Stimulated activated CD8-positive, alpha-beta memory T cell treated with anti-CD3 and anti-CD28 coated beads, Interleukin-15, amount 100 ng/mL, for 1 hour (primary cell): ENCODE data around the gene NRG2.
A peak's percentile ranks its signal among the peaks of the same experiment; 100 is the strongest.

ENCODE experiments used
- DNase-seq: peaks from one replicate; pipeline ENCODE4 v3.0.0-alpha.2; 2020; ENCODE audit warnings: low read depth

Gene NRG2

GRCh38 chr5:139854953-139855352 is 188.1 kb downstream of the NRG2 start:
- DNase-seq, result no peak

DNA sequence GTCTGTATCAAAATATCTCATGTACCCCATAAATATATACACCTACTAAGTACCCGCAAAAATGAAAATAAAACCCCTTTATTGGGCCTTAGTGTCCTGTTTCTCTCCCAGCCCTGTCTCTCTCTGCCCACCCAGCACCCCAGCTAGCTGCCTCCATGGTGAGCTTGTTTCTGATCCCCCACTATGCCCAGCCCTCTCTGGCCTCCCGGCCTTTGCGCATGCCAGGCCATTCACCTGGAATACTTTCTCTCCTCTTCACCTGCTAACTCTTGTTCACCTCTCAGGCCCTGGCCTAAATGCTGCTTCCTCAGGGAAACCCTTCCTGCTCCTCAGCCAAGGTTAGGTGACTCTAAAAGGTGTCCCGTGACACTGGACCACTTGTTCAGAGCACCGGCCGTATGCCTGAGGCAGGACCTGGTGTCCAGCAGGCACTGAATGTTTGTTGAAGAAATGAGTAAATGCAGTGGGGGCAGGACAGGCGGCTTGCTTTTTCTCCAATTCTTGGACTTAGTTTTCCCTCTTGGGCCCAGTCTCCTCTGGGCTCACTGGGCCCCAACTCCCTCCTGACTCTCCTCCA is 189.0 kb downstream of the NRG2 start:
- DNase-seq, result no peak

GRCh38 chr5:139852696-139853095 is 190.4 kb downstream of the NRG2 start:
- no peak for DNase-seq

DNA sequence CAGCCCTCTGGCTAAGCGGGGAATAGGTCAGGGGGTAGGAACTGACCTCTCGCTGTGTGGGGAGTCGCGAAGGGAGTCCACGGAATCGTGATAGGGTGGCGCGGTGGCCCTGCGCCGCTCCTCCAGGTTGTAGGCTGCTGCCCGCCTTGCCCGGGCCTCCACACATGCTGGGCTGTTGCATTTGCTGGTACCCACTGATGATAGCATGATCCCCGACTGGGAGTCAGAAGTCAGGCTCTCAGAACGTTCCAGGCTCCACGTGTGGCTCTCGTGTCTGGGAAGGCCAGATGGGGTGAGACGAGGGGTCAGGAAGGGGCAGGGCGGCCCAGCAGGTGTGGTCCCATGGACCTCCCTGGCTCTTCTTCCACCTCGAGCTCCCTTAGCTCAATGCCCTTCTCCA is 191.5 kb downstream of the NRG2 start:
- DNase-seq, result no peak

GRCh38 chr5:139850423-139851016 is 192.6 kb downstream of the NRG2 start:
- DNase-seq, result no peak

GRCh38 chr5:139849942-139850341 is 193.2 kb downstream of the NRG2 start:
- no peak for DNase-seq

GRCh38 chr5:139849501-139849900 is 193.6 kb downstream of the NRG2 start:
- no peak for DNase-seq

DNA sequence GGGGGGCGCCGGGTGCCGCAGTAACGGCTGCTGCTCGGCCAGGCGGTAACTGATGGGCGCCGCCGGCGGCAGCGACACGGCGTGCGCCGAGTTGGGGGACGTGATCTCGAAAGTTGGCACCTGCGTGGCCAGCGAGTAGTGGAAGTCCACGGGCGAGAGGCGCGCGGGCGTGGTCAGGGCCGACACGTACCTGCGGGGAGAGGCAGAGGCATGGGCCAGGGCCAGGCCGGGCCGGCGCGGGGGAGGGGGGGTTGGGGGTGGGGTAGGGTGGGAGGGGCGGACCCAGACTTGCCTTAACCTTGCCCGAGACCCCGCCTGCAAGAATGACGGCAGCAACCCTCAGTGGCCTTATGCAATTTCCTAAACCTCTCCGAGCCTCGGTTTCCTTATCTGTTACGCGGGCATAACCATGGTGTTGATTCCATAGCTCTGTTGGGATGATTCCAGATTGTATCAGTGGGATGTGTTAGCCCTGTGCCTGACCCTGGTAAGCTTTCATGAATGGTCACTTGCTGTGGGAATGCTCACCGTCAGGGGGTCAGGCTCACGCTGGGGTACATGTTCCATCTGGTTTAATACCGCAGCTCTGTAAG is 194.5 kb downstream of the NRG2 start:
- DNase-seq, result no peak

GRCh38 chr5:139847790-139848507 is 195.2 kb downstream of the NRG2 start:
- peak; percentile 49 for DNase-seq

- no peak for DNase-seq
Observed at GRCh38 chr5:139847091-139847490, 196.0 kb downstream of the NRG2 start.

DNA sequence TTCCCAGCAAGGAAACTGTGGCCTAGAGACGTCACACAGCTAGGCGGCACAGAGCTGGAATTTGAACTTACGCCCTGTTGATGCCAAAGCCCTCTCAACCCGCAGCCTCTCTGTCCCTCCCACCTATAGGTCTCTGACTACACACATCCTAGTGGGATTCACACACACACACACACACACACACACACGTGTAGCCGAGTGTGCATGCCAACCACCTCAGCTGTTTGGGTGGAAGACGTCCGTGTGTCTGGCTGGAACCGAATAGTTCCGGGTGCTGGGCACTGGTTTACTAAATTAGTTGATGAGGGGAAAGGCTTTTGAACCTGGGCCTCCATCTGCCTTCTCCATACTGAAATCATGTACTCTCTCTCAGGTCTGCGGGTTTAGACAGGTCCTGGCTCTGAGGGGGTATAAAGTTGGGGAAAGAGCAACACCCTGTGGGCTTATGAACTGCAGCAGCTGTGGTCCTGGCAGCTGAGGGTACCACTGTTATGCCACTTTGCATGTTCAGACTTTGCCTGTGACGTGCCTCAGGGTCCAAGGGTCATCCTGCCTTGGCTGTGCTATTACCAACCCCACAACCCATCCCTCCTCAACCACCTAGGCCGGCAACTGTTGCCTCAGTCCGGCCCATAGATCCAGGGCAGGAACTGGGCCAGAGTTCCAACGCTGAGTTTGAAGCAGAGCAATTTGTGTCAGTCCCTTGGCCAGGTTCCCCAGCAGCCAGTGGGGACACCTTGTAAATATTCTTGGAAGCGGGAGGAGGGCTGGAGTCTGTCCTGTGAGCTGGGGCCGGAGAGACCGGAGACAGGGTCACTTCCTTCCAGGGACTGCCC is 197.0 kb downstream of the NRG2 start:
- DNase-seq, result no peak

GRCh38 chr5:139844472-139845145 is 198.5 kb downstream of the NRG2 start:
- DNase-seq, result peak; percentile 64

GRCh38 chr5:139843991-139844390 is 199.1 kb downstream of the NRG2 start:
- DNase-seq, result no peak

- DNase-seq, result no peak
Observed at GRCh38 chr5:139842321-139842720, 200.8 kb downstream of the NRG2 start.

GRCh38 chr5:139841549-139841948 is 201.6 kb downstream of the NRG2 start:
- no peak for DNase-seq

DNA sequence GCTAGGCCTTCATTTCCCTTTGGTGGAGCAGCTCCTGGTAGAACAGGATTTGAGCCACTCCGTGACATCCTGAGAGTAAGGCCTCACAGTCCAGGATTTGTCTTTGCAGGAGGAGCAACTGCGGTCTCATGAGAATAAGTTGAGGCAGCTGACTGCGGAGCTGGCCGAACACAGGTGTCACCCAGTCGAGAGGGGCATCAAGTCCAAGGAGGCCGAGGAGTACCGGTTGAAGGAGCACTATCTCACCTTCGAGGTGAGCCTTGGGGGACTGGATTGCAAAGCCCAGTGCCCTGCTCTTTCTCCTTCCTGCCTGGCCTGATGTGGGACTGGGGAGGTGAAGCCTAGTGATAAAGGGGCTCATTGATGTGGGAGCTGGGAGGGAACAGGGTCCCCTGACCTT is 203.2 kb downstream of the NRG2 start:
- DNase-seq, result no peak

GRCh38 chr5:139839232-139839815 is 203.8 kb downstream of the NRG2 start:
- DNase-seq, result no peak

DNA sequence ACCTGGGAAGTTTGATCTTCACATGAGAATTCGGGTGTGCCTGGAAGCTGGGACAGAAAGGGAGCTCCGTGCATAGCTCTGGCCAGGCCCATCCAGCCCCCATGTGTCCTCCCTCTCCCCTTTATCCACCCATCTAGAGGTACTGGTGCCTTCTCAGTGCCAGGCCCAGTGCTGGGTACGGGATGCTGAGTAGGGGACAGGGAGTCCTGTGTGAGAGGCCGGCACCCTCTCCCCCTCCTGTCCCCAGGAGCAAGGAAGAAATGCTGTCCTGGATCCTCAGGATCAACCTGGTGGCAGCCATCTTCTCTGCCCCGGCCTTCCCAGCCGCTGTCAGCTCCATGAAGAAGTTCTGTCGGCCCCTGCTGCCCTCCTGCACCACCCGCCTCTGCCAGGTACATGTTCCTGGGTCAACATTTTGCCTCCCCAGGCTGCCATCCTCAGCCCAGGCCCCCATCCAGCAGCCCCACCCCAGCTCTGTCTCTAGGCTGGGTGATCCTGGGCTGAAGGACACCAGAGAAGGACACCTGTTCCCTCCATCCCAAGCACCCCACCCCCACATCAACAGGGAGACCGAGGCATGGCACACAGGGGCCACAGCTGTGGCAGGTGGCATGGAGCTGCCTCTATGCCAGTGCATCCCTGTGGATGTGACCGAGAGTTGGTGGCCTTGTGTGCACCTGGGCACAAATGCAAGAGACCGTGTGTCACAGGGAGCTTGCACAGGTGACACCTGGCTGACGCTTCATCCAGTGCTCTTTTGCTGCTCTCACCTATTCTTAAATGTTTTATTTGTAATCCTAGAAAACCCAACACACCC is 204.5 kb downstream of the NRG2 start:
- DNase-seq, result no peak

- no peak for DNase-seq
Observed at GRCh38 chr5:139837711-139838380, 205.3 kb downstream of the NRG2 start.
